ENCODE measurements around the gene EME1.

GRCh38 chr17:50354776-50355175 lies 18.3 kb upstream of the EME1 start:
- TF ChIP-seq CTCF (IDR thresholded peaks at IDR 0.05; ENCODE audit: low read length) (no peak), EZH2 (IDR thresholded peaks at IDR 0.05; ENCODE audit: borderline replicate concordance, low read length) (no peak)

Measured in OCI-LY1 (cell line).